Left hindlimb (tissue), 1 donor: ENCODE results near the gene USPL1.
"Not testable (repeated sequence)": the region's sequence is repeated elsewhere in the genome, so short reads cannot be mapped to it uniquely, and the experiment has no call there.

Experiments
- DNase-seq: peaks from one replicate; pipeline ENCODE4 v3.0.0-alpha.2; 2018

The USPL1 gene

GRCh38 chr13:30616927-30617314 is 799 bp upstream of the USPL1 start:
- DNase-seq: peak; percentile 86

DNA sequence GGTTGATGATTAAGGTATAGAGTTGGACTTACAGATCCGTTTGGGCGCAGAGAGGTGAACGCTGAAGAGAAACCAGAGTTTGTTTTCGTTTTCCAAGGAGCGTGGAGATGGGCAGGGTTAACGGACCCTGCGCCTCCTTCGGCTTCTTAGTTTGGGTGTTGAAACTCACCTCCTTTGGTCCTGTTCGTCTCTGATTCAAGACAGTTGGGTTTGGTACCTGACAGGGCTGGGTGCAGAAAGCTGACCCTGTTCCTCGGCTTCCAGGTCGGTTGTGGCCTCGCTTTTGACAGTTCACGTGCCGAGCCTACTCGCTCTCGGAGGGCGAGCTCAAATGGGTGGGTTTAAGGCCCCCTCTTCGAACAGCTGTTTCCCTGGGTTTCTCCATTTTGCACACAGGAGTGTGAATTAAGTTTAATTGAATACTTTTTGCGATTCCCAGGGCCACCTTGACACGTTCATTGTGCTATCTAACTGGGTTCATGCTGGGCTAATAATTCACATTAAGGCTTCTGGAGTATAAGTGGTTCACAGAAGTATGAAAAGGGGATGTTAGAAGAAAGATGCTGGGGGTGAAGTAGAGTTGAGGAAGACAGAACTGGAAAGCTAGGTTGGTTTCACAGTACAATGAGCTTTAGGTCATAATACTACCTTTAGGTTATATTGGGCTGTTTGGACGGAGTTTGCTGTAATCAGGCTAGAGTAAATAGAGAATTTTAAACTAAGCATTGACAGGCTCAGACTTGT is 638 bp downstream of the USPL1 start:
- DNase-seq: peak; percentile 44

DNA sequence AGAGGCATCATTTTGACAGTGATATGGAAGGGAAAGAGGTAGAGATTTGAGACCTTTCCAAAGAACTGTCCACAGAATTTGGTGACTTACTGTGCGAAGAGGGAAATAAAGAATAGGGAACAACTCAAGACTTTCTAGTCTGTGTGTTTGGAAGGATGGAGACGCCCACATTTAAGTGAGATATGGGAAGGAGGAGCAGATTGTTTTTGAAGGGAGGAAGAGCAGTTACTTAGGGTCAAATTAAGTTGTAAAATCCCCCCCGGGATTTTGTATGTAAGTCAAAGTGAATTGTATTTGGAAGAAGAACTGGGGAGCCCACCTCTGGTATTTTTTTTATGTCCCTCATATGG is 1.2 kb downstream of the USPL1 start:
- no peak for DNase-seq

GRCh38 chr13:30619731-30620130 is 2.0 kb downstream of the USPL1 start:
- DNase-seq: no peak

- no peak for DNase-seq
Measured at GRCh38 chr13:30620941-30621340, 3.2 kb downstream of the USPL1 start.

DNA sequence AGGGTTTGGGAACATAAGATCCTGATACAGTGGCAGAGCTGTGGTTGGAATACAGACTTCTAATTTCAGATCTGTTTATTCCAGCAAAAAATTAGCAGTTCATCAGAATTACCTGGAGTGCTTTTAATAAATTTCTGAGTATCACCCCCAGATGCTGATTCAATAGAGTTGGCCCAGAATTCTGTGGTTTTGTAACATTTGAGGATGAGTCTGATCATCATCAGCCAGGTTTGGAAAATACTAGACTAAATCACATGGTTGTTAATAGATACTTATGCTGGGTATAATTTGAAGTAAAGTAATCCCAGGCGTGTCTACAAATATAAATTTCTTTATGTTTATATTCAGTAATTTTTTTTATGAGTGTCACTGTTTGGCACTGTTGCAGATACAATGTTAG is 4.8 kb downstream of the USPL1 start:
- DNase-seq: no peak

DNA sequence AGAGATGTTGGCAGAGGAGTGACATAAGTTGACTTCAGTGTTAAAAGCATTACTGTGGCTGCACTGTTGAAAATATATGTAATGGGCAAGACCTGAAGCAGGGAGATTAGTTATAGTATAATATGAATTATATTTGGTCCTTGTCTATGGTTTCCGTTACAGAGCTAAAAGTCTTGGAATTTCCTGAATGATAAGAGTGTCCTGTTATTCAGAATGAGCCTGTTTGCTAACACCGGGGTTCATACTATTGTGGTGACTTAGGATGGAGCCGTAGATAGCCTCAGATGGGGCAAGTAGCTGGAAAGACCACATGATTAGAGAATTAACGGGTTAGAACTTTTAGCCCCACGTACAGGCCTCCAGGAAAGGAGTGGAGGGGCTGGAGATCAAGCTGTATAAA is 5.7 kb downstream of the USPL1 start:
- no peak for DNase-seq

DNA sequence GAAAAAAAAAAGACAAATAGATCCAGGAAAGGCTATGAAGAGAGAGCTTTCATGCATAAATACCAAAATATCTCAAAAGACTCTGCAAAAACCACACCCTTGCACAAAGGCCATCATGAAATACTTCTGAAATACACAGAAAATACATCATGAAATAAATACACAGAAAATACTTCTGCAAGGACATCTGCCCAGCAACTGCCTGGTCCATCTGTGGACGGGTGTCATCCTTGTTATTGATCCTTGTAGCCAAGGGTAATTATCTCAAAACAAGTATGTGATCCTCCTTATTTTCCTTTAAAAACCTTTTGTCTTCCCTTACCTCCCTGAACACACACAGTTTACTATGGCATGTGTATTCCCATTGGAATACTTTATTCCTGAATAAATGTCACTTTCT is 6.9 kb downstream of the USPL1 start:
- DNase-seq: no peak

DNA sequence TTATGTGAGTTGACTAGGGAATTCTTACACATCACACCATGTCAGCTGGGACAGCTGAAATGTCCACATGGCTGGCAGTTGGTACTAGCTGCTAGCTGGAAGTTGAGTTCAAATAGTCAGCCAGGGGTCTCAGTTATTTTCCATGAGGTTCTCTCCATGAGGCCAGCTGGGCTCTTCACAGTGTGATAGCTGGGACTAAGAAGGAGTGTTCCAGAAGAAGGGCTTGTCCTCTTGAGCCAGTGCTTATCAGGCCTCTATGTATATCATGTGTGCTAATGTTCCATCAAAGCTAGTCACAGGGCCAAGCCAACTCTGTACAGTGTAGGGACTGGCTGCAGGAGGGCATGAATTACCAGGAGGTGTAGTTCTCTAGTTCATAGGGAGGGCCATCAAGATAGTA is 11.8 kb downstream of the USPL1 start:
- DNase-seq: no peak

DNA sequence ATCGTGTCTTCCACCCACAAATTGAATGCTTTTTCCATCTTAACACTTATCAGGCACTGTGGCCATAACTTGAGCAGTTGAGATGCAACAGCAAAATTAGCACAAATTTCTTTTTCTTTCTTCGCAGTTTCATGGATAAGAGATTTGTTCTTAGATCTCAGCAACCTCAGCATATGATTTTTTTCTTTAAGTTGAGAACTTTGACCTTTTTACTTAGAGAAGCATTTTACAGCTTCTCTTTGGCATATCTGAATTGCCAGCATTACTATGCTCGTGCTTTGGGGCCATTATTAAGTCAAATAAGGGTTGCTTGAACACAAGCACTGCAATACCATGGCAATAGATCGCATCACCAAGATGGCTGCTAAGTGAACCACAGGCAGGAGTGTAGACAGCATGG is 16.1 kb downstream of the USPL1 start:
- DNase-seq: no peak

GRCh38 chr13:30634838-30635237 is 17.1 kb downstream of the USPL1 start:
- no peak for DNase-seq

- DNase-seq: no peak
Measured at GRCh38 chr13:30638301-30638700, 20.6 kb downstream of the USPL1 start.

DNA sequence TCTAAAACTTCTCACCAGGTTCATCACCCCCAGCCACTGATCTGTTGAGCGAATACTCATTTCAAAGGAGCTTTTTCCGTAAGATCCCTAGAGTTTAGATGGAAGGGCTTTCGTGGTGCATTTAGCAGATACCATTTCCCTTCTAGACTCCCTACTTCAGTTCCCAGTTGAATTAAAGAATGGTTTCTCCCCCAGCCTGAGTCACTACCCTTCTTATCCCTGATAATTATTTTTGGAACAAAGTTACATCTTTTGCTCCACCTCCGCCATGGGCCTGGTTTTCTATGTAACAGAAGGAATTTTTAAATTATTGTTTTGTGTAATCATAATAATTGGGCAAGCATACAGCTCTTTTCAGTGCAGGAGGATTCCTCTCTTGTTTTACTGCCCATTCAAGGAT is 22.0 kb downstream of the USPL1 start:
- DNase-seq: no peak

DNA sequence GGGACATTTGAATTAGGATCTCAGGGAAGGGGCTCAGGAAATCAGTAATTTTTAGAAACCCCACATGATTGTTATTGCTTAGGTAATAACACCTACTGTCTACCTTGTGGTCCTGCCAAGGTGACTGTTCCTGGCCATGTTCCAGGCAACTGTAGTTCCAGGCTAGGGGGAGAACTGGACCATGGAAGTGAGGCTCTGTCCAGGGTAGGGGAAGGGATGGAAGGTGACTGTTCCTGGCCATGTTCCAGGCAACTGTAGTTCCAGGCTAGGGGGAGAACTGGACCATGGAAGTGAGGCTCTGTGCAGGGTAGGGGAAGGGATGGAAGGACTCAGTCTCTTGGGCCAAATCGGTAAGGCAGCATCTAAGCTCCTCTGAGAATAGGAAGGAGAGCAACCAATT is 23.5 kb downstream of the USPL1 start:
- DNase-seq: not testable (repeated sequence)

GRCh38 chr13:30645629-30646028 is 27.9 kb downstream of the USPL1 start:
- no peak for DNase-seq

GRCh38 chr13:30647420-30647819 is 29.7 kb downstream of the USPL1 start:
- DNase-seq: no peak

- no peak for DNase-seq
Measured at GRCh38 chr13:30647824-30648521, 30.3 kb downstream of the USPL1 start.

GRCh38 chr13:30648522-30649012 is 30.8 kb downstream of the USPL1 start:
- no peak for DNase-seq

DNA sequence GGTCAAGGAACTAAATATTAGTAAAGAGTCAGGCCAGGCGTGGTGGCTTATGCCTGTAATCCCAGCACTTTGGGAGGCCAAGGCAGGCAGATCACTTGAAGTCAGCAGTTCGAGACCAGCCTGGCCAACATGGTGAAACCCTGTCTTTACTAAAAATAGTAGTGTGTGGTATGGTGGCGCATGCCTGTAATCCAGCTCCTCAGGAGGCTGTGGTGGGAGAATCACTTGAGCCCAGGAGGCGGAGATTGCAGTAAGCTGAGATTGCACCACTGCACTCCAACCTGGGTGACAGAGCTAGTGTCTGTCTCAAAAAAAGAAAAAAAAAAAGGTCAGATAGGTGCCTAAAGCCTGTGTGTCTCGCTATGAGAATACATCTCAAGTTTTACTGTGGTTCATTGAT is 33.9 kb downstream of the USPL1 start:
- not testable (repeated sequence) for DNase-seq

GRCh38 chr13:30652746-30653386 is 35.1 kb downstream of the USPL1 start:
- DNase-seq: no peak

GRCh38 chr13:30654430-30654829 is 36.7 kb downstream of the USPL1 start:
- no peak for DNase-seq

DNA sequence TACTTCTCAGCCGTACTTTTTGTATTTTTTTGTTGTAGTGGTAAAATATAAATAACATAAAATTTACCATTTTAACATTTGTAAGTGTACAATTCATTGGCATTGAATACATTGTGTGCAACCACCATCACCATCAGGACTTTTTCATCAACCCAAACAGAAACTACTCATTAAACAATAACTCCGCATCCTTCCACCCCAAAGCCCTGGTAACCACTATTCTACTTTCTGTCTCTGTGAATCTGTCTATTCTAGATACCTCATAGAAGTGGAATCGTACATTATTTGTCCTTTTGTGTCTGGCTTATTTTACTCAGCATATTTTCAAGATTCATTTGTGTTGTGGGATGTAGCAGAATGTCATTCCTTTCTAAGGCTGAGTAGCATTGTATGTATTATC is 38.5 kb downstream of the USPL1 start:
- no peak for DNase-seq

DNA sequence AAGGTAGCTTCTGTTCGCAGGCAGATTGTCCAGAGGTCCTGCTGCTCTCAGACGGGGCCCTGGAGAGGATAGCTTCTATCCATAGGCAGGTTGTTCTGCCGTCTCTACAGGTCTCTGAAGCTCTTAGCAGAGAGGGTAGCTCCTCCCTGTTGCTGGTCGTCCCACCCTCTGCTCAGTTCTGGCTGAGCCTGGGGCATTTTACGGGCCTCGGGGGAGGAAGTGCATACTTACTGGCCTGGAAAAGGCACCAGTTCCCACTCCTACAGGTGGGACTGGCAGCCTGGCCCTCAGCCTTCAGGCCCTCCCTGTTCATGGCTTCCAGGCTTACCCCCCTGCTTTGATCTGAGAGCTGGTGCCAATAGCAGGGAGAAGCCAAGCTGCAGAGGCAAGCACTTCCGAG is 42.3 kb downstream of the USPL1 start:
- DNase-seq: no peak

- no peak for DNase-seq
Measured at GRCh38 chr13:30660796-30661195, 43.1 kb downstream of the USPL1 start.
